Measurements from ENCODE around the gene LRRC71. TPM values are rescaled to one million over a fixed set of nuclear protein-coding genes. Genes with fewer than 3 reads are reported as not detected.
A peak's percentile ranks its signal among the peaks of the same experiment; 100 is the strongest.

Gene LRRC71
- total RNA-seq, 1 donor from 2014 or later = not detected

GRCh38 chr1:156894001-156894400, 26.4 kb upstream of the LRRC71 start:
- Mint-ChIP-seq H3K27me3 (ENCODE audit: insufficient read depth, low read depth) (peaks cover 39% of the 10 kb centered on the region), H3K9me3 (no peaks in the 10 kb centered on the region), H3K36me3 (no peaks in the 10 kb centered on the region), H3K4me1 (peaks cover 41% of the 10 kb centered on the region), H3K27ac (no peak overlapping the region), H3K4me3 (no peak overlapping the region)
- no peak for DNase-seq (ENCODE audit: low spot score)
- H3K27me3 ChIP-seq = peaks cover 68% of the 10 kb centered on the region
- no peaks in the 10 kb centered on the region for H3K9me3 ChIP-seq (ENCODE audit: low read depth)
- H3K27ac ChIP-seq = no peak overlapping the region
- peaks cover 6% of the 10 kb centered on the region for H4K20me1 ChIP-seq (ENCODE audit: low read depth)
- H3K4me3 ChIP-seq = peak overlapping the region; percentile 37
- H3K36me3 ChIP-seq = no peaks in the 10 kb centered on the region
- peaks cover 10% of the 10 kb centered on the region for H3F3A ChIP-seq (ENCODE audit: low read depth)
- no peaks in the 10 kb centered on the region for H3K79me2 ChIP-seq (ENCODE audit: low read depth)
- peak overlapping the region; percentile 48 for H3K4me2 ChIP-seq
- no peak for TF ChIP-seq EZH2phosphoT487 (IDR thresholded peaks at IDR 0.05)
- no peak for TF ChIP-seq EZH2 (IDR thresholded peaks at IDR 0.05)
- no peak for TF ChIP-seq CTCF (IDR thresholded peaks at IDR 0.05)
- H3K9ac ChIP-seq = no peak overlapping the region
- peak overlapping the region; percentile 15 for H2AFZ ChIP-seq (replicated peaks)
- peaks cover 17% of the 10 kb centered on the region for H3K4me1 ChIP-seq

- H3K4me3 Mint-ChIP-seq = no peak overlapping the region
- Histone ChIP-seq H3K9me3 (ENCODE audit: low read depth) (no peaks in the 10 kb centered on the region), H3K79me2 (ENCODE audit: low read depth) (no peaks in the 10 kb centered on the region), H3F3A (ENCODE audit: low read depth) (peaks cover 8% of the 10 kb centered on the region), H3K36me3 (no peaks in the 10 kb centered on the region), H2AFZ (replicated peaks) (no peak overlapping the region), H3K9ac (no peak overlapping the region), H3K4me3 (no peak overlapping the region), H3K4me2 (no peak overlapping the region), H3K27me3 (peaks cover 70% of the 10 kb centered on the region), H3K4me1 (peaks cover 17% of the 10 kb centered on the region), H4K20me1 (ENCODE audit: low read depth) (peaks cover 6% of the 10 kb centered on the region), H3K27ac (no peak overlapping the region)
- peaks cover 41% of the 10 kb centered on the region for H3K4me1 Mint-ChIP-seq
- H3K9me3 Mint-ChIP-seq = no peaks in the 10 kb centered on the region
- no peak overlapping the region for H3K27ac Mint-ChIP-seq
- no peak for TF ChIP-seq EZH2phosphoT487 (IDR thresholded peaks at IDR 0.05)
- no peak for TF ChIP-seq CTCF (IDR thresholded peaks at IDR 0.05)
- TF ChIP-seq EZH2 (IDR thresholded peaks at IDR 0.05) = no peak
- H3K36me3 Mint-ChIP-seq = no peaks in the 10 kb centered on the region
- H3K27me3 Mint-ChIP-seq (ENCODE audit: insufficient read depth, low read depth) = peaks cover 39% of the 10 kb centered on the region
- DNase-seq (ENCODE audit: low spot score) = no peak
These were observed 25.5 kb upstream of the LRRC71 start for GRCh38 chr1:156894711-156895454.

- H3K27me3 ChIP-seq = peaks cover 67% of the 10 kb centered on the region
These were observed 25.0 kb upstream of the LRRC71 start for GRCh38 chr1:156895455-156895812.

GRCh38 chr1:156895927-156896326, 24.5 kb upstream of the LRRC71 start:
- no peak overlapping the region for H3K4me3 Mint-ChIP-seq
- Histone ChIP-seq H3K4me1 (peaks cover 17% of the 10 kb centered on the region), H3K36me3 (no peaks in the 10 kb centered on the region), H3K27me3 (peaks cover 62% of the 10 kb centered on the region), H3K9me3 (ENCODE audit: low read depth) (no peaks in the 10 kb centered on the region), H3K4me2 (no peak overlapping the region), H2AFZ (replicated peaks) (no peak overlapping the region), H3K27ac (no peak overlapping the region), H3K79me2 (ENCODE audit: low read depth) (no peaks in the 10 kb centered on the region), H3K9ac (no peak overlapping the region), H3F3A (ENCODE audit: low read depth) (peaks cover 8% of the 10 kb centered on the region), H3K4me3 (no peak overlapping the region), H4K20me1 (ENCODE audit: low read depth) (peaks cover 6% of the 10 kb centered on the region)
- DNase-seq (ENCODE audit: low spot score) = no peak
- peaks cover 45% of the 10 kb centered on the region for H3K4me1 Mint-ChIP-seq
- H3K36me3 Mint-ChIP-seq = no peaks in the 10 kb centered on the region
- no peaks in the 10 kb centered on the region for H3K9me3 Mint-ChIP-seq
- H3K27me3 Mint-ChIP-seq (ENCODE audit: insufficient read depth, low read depth) = peaks cover 34% of the 10 kb centered on the region
- H3K27ac Mint-ChIP-seq = no peak overlapping the region
- no peak for TF ChIP-seq EZH2 (IDR thresholded peaks at IDR 0.05)

More at GRCh38 chr1:156895455-156895812, 25.0 kb upstream of the LRRC71 start:
- no peaks in the 10 kb centered on the region for H3K79me2 ChIP-seq (ENCODE audit: low read depth)
- H3K9me3 ChIP-seq (ENCODE audit: low read depth) = no peaks in the 10 kb centered on the region
- peaks cover 6% of the 10 kb centered on the region for H4K20me1 ChIP-seq (ENCODE audit: low read depth)
- Mint-ChIP-seq H3K9me3 (no peaks in the 10 kb centered on the region), H3K27ac (no peak overlapping the region), H3K4me1 (peaks cover 44% of the 10 kb centered on the region), H3K4me3 (no peak overlapping the region), H3K36me3 (no peaks in the 10 kb centered on the region), H3K27me3 (ENCODE audit: insufficient read depth, low read depth) (peaks cover 34% of the 10 kb centered on the region)
- H3K4me1 ChIP-seq = peaks cover 17% of the 10 kb centered on the region
- H2AFZ ChIP-seq (replicated peaks) = no peak overlapping the region
- no peak overlapping the region for H3K4me2 ChIP-seq
- TF ChIP-seq EZH2phosphoT487 (IDR thresholded peaks at IDR 0.05) (no peak), EZH2 (IDR thresholded peaks at IDR 0.05) (peak; percentile 25)
- DNase-seq (ENCODE audit: low spot score) = no peak
- H3K4me3 ChIP-seq = no peak overlapping the region
- no peak overlapping the region for H3K27ac ChIP-seq
- H3K9ac ChIP-seq = no peak overlapping the region
- H3F3A ChIP-seq (ENCODE audit: low read depth) = peaks cover 8% of the 10 kb centered on the region
- no peaks in the 10 kb centered on the region for H3K36me3 ChIP-seq
